HUES48 (cell line): ENCODE results near the gene FEN1.

ENCODE experiments used
- H3K27ac ChIP-seq: one replicate; pipeline ENCODE4 v1.7.0; 2013; ENCODE audit warnings: low read depth, low read length, inconsistent platforms
- H3K27me3 ChIP-seq: 2 replicates; pipeline ENCODE4 v1.6.1; 2013; ENCODE audit warnings: mild to moderate bottlenecking, low read length; ENCODE audit not compliant: control insufficient read depth, insufficient read depth
- H3K36me3 ChIP-seq: 2 replicates; pipeline ENCODE4 v1.6.1; 2013; ENCODE audit warnings: low read length; ENCODE audit not compliant: control insufficient read depth, insufficient read depth
- H3K4me1 ChIP-seq: 2 replicates; pipeline ENCODE4 v1.6.1; 2013; ENCODE audit warnings: mild to moderate bottlenecking, low read length; ENCODE audit not compliant: control insufficient read depth, insufficient read depth
- H3K4me3 ChIP-seq: 2 replicates; pipeline ENCODE4 v1.5.1; 2013; ENCODE audit warnings: mild to moderate bottlenecking, low read depth, low read length
- H3K9ac ChIP-seq: 2 replicates; pipeline ENCODE4 v1.6.1; 2013; ENCODE audit warnings: mild to moderate bottlenecking, low read depth, low read length, moderate library complexity
- H3K9me3 ChIP-seq: 2 replicates; pipeline ENCODE4 v1.6.1; 2013; ENCODE audit warnings: low read length; ENCODE audit not compliant: control insufficient read depth, insufficient read depth

Gene FEN1

DNA sequence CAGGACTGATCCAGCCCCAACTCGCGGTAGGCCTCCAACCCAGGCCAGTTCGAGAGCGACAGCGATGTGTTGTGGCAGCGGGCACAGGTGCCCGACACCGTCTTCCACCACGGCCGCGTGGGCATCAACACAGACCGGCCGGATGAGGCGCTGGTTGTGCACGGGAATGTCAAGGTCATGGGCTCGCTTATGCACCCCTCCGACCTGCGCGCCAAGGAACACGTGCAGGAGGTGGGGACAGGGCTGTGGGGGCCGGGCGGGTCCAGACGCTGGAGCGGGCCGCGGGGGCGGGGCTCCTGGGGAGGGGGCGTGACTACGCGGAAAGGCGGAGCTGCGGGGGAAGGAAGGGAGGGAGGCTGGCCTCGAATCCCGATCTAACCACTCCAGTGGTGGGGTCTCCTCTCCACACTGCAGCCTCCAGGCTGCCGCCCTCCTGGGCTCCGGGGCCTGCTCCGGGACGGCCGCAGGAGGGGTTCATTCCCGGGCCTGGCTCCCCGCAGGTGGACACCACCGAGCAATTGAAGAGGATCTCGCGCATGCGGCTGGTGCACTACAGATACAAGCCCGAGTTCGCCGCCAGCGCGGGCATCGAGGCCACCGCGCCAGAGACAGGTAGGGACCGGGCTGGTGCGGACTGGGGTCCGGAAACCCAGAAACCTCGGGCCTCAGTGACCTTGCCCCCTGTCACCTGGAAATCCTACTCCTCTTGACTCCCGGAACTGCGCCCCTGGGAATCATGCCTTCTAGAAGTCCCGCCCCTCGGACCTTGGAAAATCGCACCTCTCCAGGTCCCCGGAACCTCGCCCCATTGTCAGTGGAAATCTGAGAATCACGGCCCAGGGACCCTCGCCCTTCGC lies 15.2 kb upstream of the FEN1 start:
- H3K9me3 ChIP-seq: no peaks in the 10 kb centered on the region
- no peaks in the 10 kb centered on the region for H3K36me3 ChIP-seq

DNA sequence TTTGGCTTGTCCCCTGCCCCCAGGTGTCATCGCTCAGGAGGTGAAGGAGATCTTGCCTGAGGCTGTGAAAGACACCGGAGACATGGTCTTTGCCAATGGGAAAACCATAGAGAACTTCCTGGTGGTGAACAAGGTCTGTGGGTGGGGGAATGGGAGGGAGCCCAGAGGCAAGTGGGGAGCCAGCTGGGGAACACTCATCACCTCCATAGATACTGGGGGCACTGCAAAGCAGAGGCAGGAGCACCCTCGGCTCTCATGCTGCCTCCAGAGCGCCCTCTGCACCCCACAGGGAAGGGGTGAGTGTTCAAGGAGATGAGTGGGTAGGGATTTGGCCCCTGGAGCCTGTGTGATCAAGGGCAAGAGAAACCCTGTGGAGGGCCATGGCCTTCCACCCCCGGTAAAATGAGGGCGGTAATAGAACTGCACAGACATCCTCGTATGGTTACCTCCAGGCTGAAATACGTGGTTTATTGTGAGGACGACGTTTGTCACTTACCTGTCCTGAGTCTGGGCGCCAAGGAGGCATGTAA lies 14.3 kb upstream of the FEN1 start:
- Histone ChIP-seq H3K27me3 (no peaks in the 10 kb centered on the region), H3K27ac (no peak overlapping the region), H3K9me3 (no peaks in the 10 kb centered on the region), H3K4me1 (peaks cover 7% of the 10 kb centered on the region; the same call in 1 of the 2 replicates), H3K9ac (no peak overlapping the region), H3K36me3 (no peaks in the 10 kb centered on the region), H3K4me3 (no peak overlapping the region)

More for the DNA sequence above, 15.2 kb upstream of the FEN1 start:
- peaks cover 7% of the 10 kb centered on the region; the same call in 1 of the 2 replicates for H3K4me1 ChIP-seq
- no peak overlapping the region for H3K27ac ChIP-seq
- H3K27me3 ChIP-seq: no peaks in the 10 kb centered on the region
- H3K9ac ChIP-seq: no peak overlapping the region
- no peak overlapping the region for H3K4me3 ChIP-seq

DNA sequence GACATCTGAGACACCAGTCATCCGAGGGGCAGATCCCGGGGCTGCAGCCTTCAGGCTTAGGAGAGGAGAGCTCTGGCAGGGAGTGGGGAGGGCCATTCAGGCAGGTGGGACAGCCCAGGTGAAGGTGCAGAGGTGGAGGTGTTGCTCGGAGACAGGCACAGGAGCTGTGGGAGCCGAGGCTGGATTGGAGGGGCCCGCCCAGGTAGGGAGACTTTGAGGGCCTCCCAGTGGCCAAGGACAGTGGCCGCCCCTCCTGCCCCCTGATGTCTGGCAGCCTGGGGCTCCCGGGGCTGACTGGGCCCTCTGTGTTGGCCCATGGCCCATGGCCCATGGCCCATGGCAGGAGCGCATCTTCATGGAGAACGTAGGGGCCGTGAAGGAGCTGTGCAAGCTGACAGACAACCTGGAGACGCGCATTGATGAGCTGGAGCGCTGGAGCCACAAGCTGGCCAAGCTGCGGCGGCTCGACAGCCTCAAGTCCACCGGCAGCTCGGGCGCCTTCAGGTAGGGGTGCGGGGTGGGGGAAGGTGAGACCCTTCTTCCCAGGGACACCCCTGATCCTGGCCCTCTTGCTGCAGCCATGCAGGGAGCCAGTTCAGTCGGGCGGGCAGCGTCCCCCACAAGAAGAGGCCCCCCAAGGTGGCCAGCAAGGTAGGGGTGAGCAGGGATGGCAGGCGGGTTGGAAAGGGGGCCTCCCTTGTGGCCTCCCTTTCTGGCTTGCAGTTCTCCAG lies 13.6 kb upstream of the FEN1 start:
- no peaks in the 10 kb centered on the region for H3K36me3 ChIP-seq
- H3K9me3 ChIP-seq: no peaks in the 10 kb centered on the region
- H3K27me3 ChIP-seq: no peaks in the 10 kb centered on the region
- H3K4me1 ChIP-seq: peaks cover 7% of the 10 kb centered on the region; the same call in 1 of the 2 replicates
- no peak overlapping the region for H3K27ac ChIP-seq
- no peak overlapping the region for H3K9ac ChIP-seq
- no peak overlapping the region for H3K4me3 ChIP-seq

DNA sequence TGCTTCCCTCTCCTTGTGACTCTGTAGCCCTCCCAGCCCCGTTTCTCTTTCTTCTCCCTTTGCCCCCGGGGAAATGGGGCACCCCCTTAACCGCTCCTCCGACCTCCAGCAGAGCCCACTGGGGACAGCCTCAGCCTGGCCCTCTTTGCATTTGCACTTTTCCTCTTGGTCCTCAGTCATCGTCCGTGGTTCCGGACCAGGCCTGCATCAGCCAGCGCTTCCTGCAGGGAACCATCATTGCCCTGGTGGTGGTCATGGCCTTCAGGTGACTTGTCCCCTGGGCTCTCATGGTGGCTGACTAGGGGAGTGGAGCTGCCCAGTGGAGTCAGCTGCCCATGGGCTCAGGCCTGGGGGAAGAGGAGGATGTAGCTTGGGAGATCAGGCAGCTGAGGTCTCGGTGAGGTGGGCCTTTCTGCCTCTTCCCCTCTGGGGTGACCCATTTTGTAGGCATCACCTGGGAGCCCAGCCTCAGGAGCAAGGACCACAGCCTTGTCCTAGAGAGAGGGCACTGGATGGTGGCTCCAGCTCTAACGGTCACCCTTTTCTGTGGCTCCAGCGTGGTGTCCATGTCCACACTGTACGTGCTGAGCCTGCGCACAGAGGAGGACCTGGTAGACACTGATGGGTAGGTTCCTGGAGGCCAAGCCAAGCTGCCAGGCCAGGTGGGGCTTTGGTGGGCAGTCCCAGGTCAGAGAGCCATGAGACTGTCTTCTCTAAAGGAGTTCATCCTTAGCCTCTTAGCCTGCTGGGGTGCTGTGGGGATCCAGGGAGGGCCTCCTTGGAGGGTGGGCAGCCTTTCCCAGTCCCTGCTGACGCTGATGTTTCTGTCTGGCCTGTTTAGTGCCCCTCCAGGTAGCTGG lies 12.8 kb upstream of the FEN1 start:
- Histone ChIP-seq H3K27me3 (no peaks in the 10 kb centered on the region), H3K36me3 (peaks cover 6% of the 10 kb centered on the region; the same call in 1 of the 2 replicates), H3K9ac (no peak overlapping the region), H3K4me3 (no peak overlapping the region), H3K9me3 (no peaks in the 10 kb centered on the region), H3K4me1 (peaks cover 7% of the 10 kb centered on the region; the same call in 1 of the 2 replicates), H3K27ac (no peak overlapping the region)

DNA sequence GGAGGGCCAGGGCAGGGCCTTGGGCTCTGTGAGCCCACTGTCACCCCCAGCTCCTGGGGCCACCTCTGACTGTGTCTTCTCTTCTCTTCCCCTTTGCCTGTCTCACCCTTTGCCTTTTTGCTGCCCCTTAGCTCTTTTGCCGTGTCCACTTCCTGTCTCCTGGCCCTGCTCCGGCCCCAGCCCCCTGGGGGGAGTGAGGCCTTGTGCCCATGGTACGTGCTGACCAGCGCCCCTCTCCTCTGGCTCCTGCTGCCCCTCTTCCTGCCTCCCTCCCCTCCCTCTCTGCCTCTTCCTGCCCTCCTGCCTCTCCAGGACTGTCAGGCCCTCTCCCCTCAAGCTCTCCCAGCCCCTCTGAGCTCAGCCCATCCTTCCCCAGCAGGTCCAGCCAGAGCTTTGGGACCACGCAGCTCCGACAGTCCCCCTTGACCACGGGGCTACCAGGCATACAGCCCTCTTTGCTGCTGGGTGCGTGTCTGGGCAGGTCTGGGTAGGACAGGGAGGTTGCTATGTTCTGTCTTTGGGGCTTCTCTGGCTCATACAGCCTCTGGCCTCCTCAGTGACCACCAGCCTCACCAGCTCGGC lies 12.0 kb upstream of the FEN1 start:
- peaks cover 12% of the 10 kb centered on the region for H3K36me3 ChIP-seq
- no peaks in the 10 kb centered on the region for H3K9me3 ChIP-seq
- peaks cover 7% of the 10 kb centered on the region; the same call in 1 of the 2 replicates for H3K4me1 ChIP-seq
- H3K9ac ChIP-seq: no peak overlapping the region
- H3K27me3 ChIP-seq: no peaks in the 10 kb centered on the region
- no peak overlapping the region for H3K27ac ChIP-seq
- H3K4me3 ChIP-seq: no peak overlapping the region

- no peak overlapping the region for H3K4me3 ChIP-seq
- peaks cover 6% of the 10 kb centered on the region; the same call in 1 of the 2 replicates for H3K4me1 ChIP-seq
- H3K9me3 ChIP-seq: no peaks in the 10 kb centered on the region
- peaks cover 21% of the 10 kb centered on the region for H3K36me3 ChIP-seq
- no peaks in the 10 kb centered on the region for H3K27me3 ChIP-seq
- no peak overlapping the region for H3K27ac ChIP-seq
- no peak overlapping the region for H3K9ac ChIP-seq
Observed at GRCh38 chr11:61781585-61781984, 11.1 kb upstream of the FEN1 start.

DNA sequence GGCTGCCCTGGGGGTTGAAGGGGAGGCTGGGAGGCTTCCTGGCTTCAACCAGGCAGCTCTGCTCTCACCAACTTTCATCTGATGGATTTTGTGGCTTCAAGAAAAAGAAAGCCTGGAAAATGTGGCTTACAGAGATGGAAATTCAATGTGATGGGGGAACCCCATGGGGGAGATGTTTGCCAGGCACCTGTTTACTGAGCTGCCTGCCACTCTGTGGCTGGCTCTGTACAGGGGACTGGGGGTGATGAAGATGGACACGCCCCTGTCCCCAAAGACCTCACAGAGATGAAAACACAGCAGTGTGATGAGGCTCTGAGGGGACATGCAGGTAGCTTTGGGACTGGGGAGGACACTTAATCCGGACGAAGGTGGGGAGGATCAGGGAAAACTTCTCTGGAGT lies 10.4 kb upstream of the FEN1 start:
- H3K36me3 ChIP-seq: peaks cover 28% of the 10 kb centered on the region
- no peak overlapping the region for H3K9ac ChIP-seq

DNA sequence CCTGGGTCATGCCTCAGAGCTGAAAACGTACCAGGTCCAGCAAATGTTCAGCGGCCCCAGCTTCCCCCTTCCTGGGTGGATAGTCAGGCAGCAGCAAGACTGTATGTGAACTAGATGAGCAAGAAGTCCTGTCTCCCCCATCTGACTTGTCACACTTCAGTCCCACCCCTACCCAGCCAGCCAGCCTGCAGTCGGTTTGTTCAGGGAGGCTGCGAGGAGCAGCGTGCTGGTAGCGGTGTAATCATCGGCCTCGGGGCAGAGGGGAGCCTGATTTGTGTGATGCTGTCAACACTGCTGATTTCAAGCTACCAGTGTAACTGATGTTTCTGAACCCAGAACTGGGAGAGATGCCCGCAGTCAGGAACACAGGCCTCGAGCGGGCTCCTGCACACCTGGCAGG lies 9.9 kb upstream of the FEN1 start:
- H3K4me3 ChIP-seq: no peak overlapping the region
- no peaks in the 10 kb centered on the region for H3K9me3 ChIP-seq
- H3K27ac ChIP-seq: no peak overlapping the region
- H3K9ac ChIP-seq: no peak overlapping the region
- no peaks in the 10 kb centered on the region for H3K4me1 ChIP-seq
- H3K27me3 ChIP-seq: no peaks in the 10 kb centered on the region
- H3K36me3 ChIP-seq: peaks cover 34% of the 10 kb centered on the region

More for the DNA sequence above, 10.4 kb upstream of the FEN1 start:
- H3K4me3 ChIP-seq: no peak overlapping the region
- no peaks in the 10 kb centered on the region for H3K27me3 ChIP-seq
- H3K9me3 ChIP-seq: no peaks in the 10 kb centered on the region
- no peaks in the 10 kb centered on the region for H3K4me1 ChIP-seq
- no peak overlapping the region for H3K27ac ChIP-seq

GRCh38 chr11:61783717-61784505 lies 8.8 kb upstream of the FEN1 start:
- peaks cover 45% of the 10 kb centered on the region for H3K36me3 ChIP-seq
- H3K27ac ChIP-seq: no peak overlapping the region

GRCh38 chr11:61784506-61784805 lies 8.3 kb upstream of the FEN1 start:
- H3K4me3 ChIP-seq: no peak overlapping the region
- H3K27me3 ChIP-seq: no peaks in the 10 kb centered on the region
- no peak overlapping the region for H3K9ac ChIP-seq
- H3K4me1 ChIP-seq: no peaks in the 10 kb centered on the region
- no peaks in the 10 kb centered on the region for H3K9me3 ChIP-seq
- peaks cover 50% of the 10 kb centered on the region for H3K36me3 ChIP-seq
- no peak overlapping the region for H3K27ac ChIP-seq

More at GRCh38 chr11:61783717-61784505, 8.8 kb upstream of the FEN1 start:
- Histone ChIP-seq H3K9ac (no peak overlapping the region), H3K4me1 (no peaks in the 10 kb centered on the region), H3K27me3 (no peaks in the 10 kb centered on the region), H3K9me3 (no peaks in the 10 kb centered on the region), H3K4me3 (no peak overlapping the region)
